Hematopoietic multipotent progenitor cell treated with erythropoietin and hydrocortisone succinate and interleukin-3 and kit ligand, for 6 days (in vitro differentiated cells): Measurements from ENCODE around the gene VAV3.
"Not testable (repeated sequence)": the region's sequence is repeated elsewhere in the genome, so short reads cannot be mapped to it uniquely, and the experiment has no call there.

ENCODE experiments used
- DNase-seq: peaks from one replicate; pipeline ENCODE4 v3.0.0-alpha.2; 2015

The VAV3 gene

DNA sequence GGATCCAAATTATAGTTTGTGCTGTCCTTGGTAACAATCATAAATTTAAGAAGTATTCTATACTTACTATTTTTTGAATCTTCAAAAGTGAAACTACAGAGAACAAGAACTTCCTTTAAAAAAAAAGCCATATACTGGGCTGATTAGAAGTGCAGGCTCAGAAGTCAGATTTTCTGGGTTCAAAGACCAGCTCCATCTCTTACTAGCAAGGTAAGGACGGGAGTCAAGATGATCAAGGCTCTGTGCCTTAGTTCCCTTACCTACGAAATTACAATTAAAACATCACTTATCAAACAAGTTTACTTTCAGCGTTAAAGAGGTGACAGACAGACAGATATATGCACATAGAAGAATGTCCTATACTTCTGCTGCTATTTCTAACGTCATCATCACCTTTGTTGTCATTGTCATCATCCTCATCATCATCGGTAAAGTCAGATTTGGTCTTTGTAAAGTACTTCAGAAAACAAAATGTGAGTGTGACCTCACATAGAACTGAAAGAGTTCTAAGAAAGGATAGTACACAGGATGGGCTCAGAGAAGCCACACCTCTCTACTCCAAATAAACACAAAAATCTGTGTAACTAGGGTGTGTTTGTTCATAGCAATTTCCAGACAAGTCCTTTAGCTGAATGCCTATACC, 178.7 kb downstream of the VAV3 start:
- no peak for DNase-seq

DNA sequence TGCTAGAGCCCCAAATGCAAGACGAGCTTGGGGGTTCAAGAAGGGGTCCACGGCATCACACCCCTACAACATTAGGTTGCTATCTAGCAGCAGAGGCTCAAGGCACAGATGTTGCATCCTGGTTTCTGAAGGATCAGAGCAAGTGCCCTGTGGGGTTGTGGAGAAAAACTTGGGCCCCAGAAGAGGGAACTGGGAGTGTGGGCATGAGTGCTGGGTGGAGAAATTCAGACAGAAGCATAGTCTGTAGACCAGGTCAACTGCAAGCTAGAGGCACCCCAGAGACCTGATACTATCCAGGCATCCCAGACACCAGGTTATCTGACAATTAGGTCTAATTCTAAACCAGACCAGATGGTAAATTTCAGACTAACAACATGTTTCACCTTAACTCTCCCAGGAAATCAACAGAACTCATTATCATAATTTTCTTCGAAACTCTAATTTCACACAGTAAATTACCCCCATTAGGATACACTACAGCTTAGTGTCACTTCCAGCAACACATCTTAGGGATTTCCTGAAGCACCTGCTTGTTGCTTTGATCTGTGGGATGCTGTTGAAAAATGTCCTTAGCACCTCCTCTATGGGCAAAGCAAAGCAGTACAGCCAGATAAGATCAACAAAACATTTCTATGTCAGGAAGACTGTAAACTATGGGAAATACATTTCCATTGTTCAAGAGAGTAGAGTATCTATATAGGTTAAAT, 179.3 kb downstream of the VAV3 start:
- no peak for DNase-seq

DNA sequence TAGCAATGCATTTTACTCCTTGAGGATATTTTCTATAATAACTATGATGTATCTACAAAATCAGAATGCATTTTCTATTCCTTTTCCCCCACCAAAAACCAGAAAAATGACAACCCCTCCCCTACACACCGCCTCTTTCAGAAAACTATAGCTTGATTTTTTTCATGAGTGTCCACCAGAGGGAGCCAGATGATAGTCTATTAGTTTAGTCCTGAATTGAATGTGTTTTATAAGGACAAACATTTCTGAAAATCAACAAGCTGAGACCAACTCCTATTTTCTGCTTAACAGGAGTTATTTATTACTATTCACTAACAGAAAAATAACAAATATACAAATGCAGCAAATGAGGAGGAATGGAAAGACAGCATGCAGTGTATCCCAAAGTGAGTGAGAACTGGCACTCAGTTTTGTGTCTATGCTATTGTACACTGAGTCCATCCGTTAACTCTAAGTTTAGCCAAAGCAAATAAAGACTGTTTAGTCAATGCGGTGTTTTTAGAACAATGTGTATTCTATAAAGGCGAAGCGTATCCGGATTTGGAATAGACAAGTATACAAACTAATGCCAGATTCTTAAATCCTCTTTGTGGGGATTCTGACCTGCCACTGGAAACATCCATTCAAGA, 182.6 kb downstream of the VAV3 start:
- peak; percentile 87 for DNase-seq

DNA sequence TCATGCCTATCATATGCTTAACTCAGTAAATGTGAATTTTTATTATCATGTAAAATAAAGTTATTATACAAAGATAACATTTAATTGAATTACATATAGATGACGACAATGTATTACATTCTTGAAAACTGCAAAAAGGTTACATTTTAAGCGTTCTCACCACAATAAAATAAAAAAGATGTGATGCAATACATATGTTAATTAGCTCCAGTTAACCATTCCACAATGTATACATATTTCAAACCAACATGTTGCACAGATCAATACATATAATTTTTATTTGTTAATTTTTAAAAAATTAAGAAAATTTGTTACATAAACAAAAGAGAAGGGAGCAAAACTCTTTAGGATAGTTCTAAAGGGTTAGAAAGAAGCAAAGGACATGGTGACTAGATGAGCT, 183.7 kb downstream of the VAV3 start:
- no peak for DNase-seq

- no peak for DNase-seq
These were observed 187.3 kb downstream of the VAV3 start for GRCh38 chr1:107777664-107778047.

GRCh38 chr1:107776900-107777663, 187.9 kb downstream of the VAV3 start:
- DNase-seq: no peak

DNA sequence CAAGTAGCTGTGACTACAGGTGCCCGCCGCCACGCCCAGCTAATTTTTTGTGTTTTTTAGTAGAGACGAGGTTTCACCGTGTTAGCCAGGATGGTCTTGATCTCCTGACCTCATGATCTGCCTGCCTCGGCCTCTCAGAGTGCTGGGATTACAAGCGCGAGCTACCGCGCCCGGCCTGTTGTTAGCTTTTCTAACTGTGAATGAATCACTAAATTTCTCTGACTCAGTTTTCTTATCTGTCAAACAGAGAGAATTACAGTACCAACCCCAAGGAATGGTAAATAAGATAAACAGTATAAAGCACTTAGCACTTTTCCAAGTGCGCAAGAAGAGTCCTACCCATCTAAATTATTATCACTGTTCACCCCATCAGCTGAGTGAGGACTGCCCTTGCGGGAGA, 193.6 kb downstream of the VAV3 start:
- no peak for DNase-seq

DNA sequence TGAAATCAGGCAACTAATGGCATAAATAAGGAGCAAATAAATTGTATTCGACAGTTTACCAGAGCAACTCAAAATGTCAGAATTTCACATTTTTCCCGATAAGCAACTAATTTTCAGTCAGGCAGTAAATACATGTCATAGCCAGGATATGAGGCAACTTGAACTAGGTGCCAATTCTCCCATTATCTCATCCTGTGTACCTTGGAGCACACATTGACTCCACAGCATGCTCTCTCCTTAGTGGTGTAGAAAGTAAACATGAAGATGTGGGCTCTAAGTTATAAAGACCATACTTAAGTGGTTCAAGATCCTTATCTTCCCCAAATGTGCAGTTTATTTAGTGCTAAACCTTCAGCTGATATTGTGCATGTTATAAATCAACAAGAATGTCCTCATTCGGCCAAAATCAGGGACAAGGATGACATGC, 197.8 kb downstream of the VAV3 start:
- DNase-seq: no peak

DNA sequence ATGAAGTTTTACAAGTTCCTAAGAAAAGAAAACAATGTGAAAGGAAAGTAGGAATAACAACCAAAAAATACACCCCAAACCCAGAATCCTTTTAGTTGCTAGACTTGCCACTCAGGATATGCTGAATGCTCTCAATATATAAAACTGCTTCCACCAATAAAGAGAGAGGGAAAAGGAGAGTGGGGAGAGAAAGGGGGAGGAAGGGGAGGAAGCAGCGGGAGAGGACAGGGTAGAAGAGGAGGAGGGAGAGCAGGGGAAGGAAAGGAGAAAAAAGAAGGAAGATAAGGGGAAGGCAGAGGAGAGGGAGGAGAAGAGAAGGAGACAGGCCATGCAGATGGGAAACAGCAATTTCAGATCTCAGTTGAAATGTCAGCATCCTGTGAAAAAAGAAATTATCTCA, 198.4 kb downstream of the VAV3 start:
- DNase-seq: no peak

GRCh38 chr1:107762751-107763390, 202.1 kb downstream of the VAV3 start:
- peak; percentile 27 for DNase-seq

- DNase-seq: no peak
These were observed 204.9 kb downstream of the VAV3 start for GRCh38 chr1:107760065-107760464.

- DNase-seq: peak; percentile 85
These were observed 214.5 kb downstream of the VAV3 start for GRCh38 chr1:107750364-107750959.

DNA sequence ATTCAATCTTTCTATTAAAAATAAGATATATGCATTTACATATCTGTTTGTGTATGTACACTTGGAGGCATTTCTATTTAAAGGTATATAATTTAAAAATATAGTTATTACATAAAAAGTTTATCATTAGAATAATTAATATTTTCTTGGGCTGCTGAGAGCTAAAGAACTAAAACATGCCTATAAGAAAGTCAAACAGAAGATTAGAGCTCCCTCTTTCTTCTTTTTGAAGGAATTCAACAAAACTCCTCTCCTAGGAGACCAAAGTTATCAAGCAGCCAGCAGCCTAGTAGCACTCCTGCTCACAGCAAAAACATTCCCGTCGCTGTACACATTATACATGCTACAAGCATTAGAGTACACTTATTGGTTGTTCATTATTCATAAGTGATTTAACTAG, 216.4 kb downstream of the VAV3 start:
- peak; percentile 40 for DNase-seq

GRCh38 chr1:107741242-107741641, 223.7 kb downstream of the VAV3 start:
- no peak for DNase-seq

DNA sequence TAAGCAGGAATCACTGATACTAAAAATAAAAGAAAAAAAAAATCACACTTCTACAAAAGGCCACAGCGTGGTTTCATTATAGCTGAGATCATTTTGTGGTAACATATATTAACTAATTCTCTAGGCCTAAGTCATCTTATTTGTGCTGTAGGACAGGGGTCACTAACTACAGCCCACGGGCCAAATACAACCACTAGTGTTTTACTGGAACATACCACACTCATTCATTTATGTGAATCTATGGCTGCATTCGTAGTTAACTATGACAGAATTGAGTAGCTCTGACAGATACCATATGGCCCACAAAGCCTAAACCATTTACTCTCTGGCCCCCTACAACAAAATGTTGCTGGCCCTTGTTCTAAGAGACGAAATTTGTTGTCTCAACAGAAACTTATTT, 224.4 kb downstream of the VAV3 start:
- no peak for DNase-seq

DNA sequence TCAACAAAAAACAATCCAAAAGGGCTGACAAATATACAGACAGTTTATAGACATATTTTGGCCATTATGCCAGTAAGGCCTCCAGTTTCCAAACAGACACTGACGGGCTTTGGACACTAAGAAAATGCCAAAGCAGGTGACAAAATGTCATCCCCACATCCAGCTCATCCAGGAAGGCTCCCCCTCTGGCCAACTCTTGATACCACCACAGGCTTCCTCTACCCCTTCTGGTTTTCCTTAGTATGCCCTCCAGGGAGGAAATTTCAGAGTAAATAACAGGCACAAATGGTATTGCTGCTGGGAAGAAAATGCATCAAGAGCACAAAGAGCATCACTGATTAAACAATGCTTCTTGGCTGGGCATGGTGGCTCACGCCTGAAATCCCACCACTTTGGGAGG, 225.3 kb downstream of the VAV3 start:
- no peak for DNase-seq

DNA sequence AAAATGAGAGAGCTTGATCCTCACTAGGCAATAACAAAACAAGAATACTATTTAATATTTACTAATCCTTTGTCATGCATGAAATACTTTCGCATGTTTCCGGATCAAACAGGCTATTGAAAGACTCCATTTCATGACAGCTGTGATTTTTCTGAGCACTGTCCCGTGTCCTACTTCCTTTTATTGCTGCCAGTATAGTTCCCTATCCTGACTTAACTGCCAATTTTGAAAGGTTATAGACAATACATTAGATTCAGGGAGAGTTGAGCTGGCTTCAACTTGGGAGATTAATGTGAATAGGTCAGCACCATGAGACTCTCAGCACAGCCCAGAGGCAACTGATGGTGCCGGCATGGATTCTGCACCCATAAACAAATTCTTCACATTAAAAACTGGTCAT, 225.8 kb downstream of the VAV3 start:
- DNase-seq: no peak

GRCh38 chr1:107733401-107733800, 231.6 kb downstream of the VAV3 start:
- not testable (repeated sequence) for DNase-seq

DNA sequence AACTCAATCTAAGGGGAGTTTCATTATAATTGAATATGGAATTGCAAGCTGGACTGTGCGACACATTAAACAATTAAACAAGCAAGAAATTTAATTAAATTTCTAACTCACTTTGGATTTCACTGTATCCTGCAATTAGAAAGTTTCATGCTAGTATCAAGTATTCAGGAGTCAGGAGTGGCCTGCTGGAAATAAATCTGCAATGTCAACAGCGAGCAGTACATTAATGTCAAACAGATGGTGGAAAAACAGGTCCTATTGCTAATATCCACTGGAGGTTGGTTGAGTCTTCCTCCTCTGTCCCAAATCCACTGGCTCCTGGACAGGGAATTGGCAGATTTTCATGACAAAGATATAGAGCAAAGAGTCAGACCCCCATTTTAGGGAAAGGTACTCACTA, 237.1 kb downstream of the VAV3 start:
- DNase-seq: no peak

DNA sequence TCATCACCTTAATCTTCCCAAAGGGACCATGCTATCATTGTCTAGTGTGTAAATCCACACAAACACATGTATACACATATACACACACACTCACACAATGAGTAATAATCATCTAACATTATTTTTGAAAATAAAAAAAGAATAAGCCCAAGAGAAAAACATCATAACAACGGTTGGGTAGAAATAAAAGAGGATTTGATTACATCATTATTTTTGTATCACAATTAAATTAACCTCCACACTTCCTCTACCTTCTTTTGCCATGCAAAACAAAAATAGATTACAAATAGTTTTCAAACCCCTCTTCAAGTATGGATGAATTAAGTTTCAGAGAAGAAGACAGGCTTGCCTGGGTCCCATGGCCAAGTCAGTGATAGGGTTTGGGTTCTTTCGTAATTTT, 238.1 kb downstream of the VAV3 start:
- no peak for DNase-seq

- no peak for DNase-seq
These were observed 240.3 kb downstream of the VAV3 start for GRCh38 chr1:107724648-107725047.

DNA sequence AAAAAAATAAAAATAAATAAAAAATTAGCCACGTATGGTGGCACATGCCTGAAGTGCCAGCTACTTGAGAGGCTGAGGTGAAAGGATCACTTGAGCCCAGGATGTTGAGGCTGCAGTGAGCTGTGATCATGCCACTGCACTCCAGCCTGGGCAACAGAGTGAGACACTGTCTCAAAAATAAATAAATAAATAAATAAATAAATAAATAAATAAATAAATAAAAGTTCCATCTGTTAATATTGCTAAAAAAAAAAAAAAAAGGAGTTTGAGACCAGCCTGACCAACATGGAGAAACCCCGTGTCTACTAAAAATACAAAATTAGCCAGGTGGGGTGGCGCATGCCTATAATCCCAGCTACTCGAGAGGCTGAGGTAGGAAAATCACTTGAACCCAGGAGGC, 244.8 kb downstream of the VAV3 start:
- not testable (repeated sequence) for DNase-seq

GRCh38 chr1:107710005-107710404, 255.0 kb downstream of the VAV3 start:
- DNase-seq: no peak
